HCT116 (cell line): ENCODE data around the gene LRP1B. TPM values are rescaled to one million over a fixed set of nuclear protein-coding genes. Genes with fewer than 3 reads are reported as not detected.

ENCODE experiments used
- ATAC-seq: fragments of 200-7000 bp; cut with Tn5 transposase; 2 replicates; pipeline ENCODE4 v1.9.1; 2020; ENCODE audit warnings: mild to moderate bottlenecking, moderate library complexity
- BruUV-seq: library from RNA; stranded (reverse); fragments of 400-500 nt; replicated peaks from 2 replicates; lab custom pipeline; 2021; lab: Mats Ljungman, UMichigan
- CTCF ChIA-PET: fragments of 300-600 bp; sonication (Branson Sonifier 250); formaldehyde crosslinking; loops from one replicate; lab custom pipeline; 2021; ENCODE audit warnings: antibody characterized with exemption; lab: Charles Lee
- POLR2A ChIA-PET: fragments of 300-600, 350-600 bp; sonication (Branson Sonifier 250); formaldehyde crosslinking; loops from one replicate; lab custom pipeline; 2021; ENCODE audit warnings: antibody characterized with exemption; lab: Charles Lee
- RAD21 ChIA-PET, 2 experiments: fragments of 300-600 bp; sonication (Branson Sonifier 250); formaldehyde crosslinking; loops; one replicate each; lab custom pipeline; 2023; ENCODE audit warnings: low total read pairs in 2 of 2; ENCODE audit not compliant: uncharacterized antibody in 2 of 2, unreplicated experiment in 2 of 2, low non-redundant PET in 1 of 2; lab: Charles Lee
- DNase-seq: peaks from one replicate; pipeline ENCODE4 v3.0.0-alpha.2; 2010; ENCODE audit warnings: low read depth, low spot score
- H2AFZ ChIP-seq: fragments of 200-600 bp; shearing (Covaris generic), sonication (generic); 2 replicates; pipeline ENCODE4 v1.6.1; 2017; ENCODE audit warnings: low read depth, mixed run types, mixed read lengths, antibody characterized with exemption, low read length; ENCODE audit not compliant: poor library complexity, severe bottlenecking
- H3K27ac ChIP-seq: 2 replicates; pipeline ENCODE4 v1.5.1; 2012; ENCODE audit warnings: low read depth, low read length
- H3K27me3 ChIP-seq: fragments of 200-600 bp; sonication (generic); 2 replicates; pipeline ENCODE4 v1.6.1; 2016; ENCODE audit warnings: mixed run types, low read length, mixed read lengths; ENCODE audit not compliant: insufficient read depth
- H3K36me3 ChIP-seq, 2 experiments: fragments of 200-500 bp in 1 of 2; fragments of 200-600 bp in 1 of 2; sonication (Bioruptor generic) in 1 of 2; sonication (generic) in 1 of 2; 2 replicates each; pipeline versions ENCODE4 v1.5.1 to v1.6.1; 2014 to 2016; ENCODE audit warnings: low read length in 2 of 2, inconsistent platforms in 1 of 2, mixed read lengths in 1 of 2, mixed run types in 1 of 2; ENCODE audit not compliant: insufficient read depth in 2 of 2, control insufficient read depth in 1 of 2
- H3K4me1 ChIP-seq, 2 experiments: fragments of 200-600 bp in 1 of 2; sonication (generic) in 1 of 2; 2 replicates each; pipeline versions ENCODE4 v1.5.1 to v1.6.1; 2012 to 2017; ENCODE audit warnings: low read length in 2 of 2, inconsistent platforms in 1 of 2, mild to moderate bottlenecking in 1 of 2, mixed read lengths in 1 of 2, mixed run types in 1 of 2, moderate library complexity in 1 of 2; ENCODE audit not compliant: insufficient read depth in 2 of 2, control insufficient read depth in 1 of 2
- H3K4me2 ChIP-seq: fragments of 200-600 bp; sonication (generic); 2 replicates; pipeline ENCODE4 v1.6.1; 2017; ENCODE audit warnings: mixed run types, low read length, mixed read lengths
- H3K4me3 ChIP-seq, 2 experiments: fragments of 200-600 bp in 1 of 2; sonication (generic) in 1 of 2; replicated peaks in 1 of 2; 2 replicates each; pipeline ENCODE4 v1.5.1; 2011 to 2016; ENCODE audit warnings: low read length in 2 of 2, control low read depth in 1 of 2, low read depth in 1 of 2, mild to moderate bottlenecking in 1 of 2, mixed read lengths in 1 of 2, mixed run types in 1 of 2
- H3K79me2 ChIP-seq: fragments of 200-600 bp; sonication (generic); 2 replicates; pipeline ENCODE4 v1.6.1; 2017; ENCODE audit warnings: mild to moderate bottlenecking, mixed run types, low read length, moderate library complexity, mixed read lengths; ENCODE audit not compliant: insufficient read depth
- H3K9ac ChIP-seq: fragments of 200-600 bp; sonication (generic); 2 replicates; pipeline ENCODE4 v1.6.1; 2016; ENCODE audit warnings: low read length, mixed read lengths
- H3K9me2 ChIP-seq: fragments of 200-600 bp; sonication (generic), shearing (Covaris generic); 2 replicates; pipeline ENCODE4 v1.6.1; 2017; ENCODE audit warnings: mixed run types, mild to moderate bottlenecking, moderate library complexity; ENCODE audit not compliant: insufficient read depth
- H3K9me3 ChIP-seq, 2 experiments: fragments of 200-500 bp in 1 of 2; fragments of 200-600 bp in 1 of 2; sonication (Bioruptor generic) in 1 of 2; sonication (generic) in 1 of 2; 2 replicates each; pipeline ENCODE4 v1.6.1; 2014 to 2017; ENCODE audit warnings: low read length in 2 of 2, mixed read lengths in 2 of 2, inconsistent platforms in 1 of 2, low read depth in 1 of 2, mild to moderate bottlenecking in 1 of 2, mixed run types in 1 of 2, moderate library complexity in 1 of 2; ENCODE audit not compliant: control insufficient read depth in 1 of 2, insufficient read depth in 1 of 2
- H4K20me1 ChIP-seq: fragments of 200-600 bp; sonication (generic), shearing (Covaris generic); 2 replicates; pipeline ENCODE4 v1.6.1; 2017; ENCODE audit warnings: mixed run types, mild to moderate bottlenecking, moderate library complexity; ENCODE audit not compliant: insufficient read depth
- CBX3 ChIP-seq: IDR thresholded peaks from 2 replicates; pipeline ENCODE4 v1.6.1; 2012; ENCODE audit warnings: low read depth
- EGR1 ChIP-seq: IDR thresholded peaks from 2 replicates; pipeline ENCODE4 v1.6.1; 2012; ENCODE audit warnings: low read depth
- ELF1 ChIP-seq: IDR thresholded peaks from 2 replicates; pipeline ENCODE4 v1.6.1; 2012; ENCODE audit warnings: low read depth, borderline replicate concordance
- EZH2phosphoT487 ChIP-seq: fragments of 200-600 bp; IDR thresholded peaks from 2 replicates; pipeline ENCODE4 v1.6.1; 2018; ENCODE audit warnings: antibody characterized with exemption, borderline replicate concordance
- FOSL1 ChIP-seq: IDR thresholded peaks from 2 replicates; pipeline ENCODE4 v1.6.1; 2012; ENCODE audit warnings: low read depth
- JUND ChIP-seq: IDR thresholded peaks from 2 replicates; pipeline ENCODE4 v1.6.1; 2012
- POLR2A ChIP-seq: IDR thresholded peaks from 2 replicates; pipeline ENCODE4 v1.7.0; 2011; ENCODE audit warnings: borderline replicate concordance; ENCODE audit not compliant: insufficient read depth, insufficient read length; ENCODE audit errors: extremely low read depth
- POLR2AphosphoS5 ChIP-seq: IDR thresholded peaks from 2 replicates; pipeline ENCODE4 v1.6.1; 2011; ENCODE audit warnings: mild to moderate bottlenecking, low read depth, low read length, moderate library complexity
- SIN3A ChIP-seq: IDR thresholded peaks from 2 replicates; pipeline ENCODE4 v1.6.1; 2012; ENCODE audit warnings: low read depth
- SP1 ChIP-seq: IDR thresholded peaks from 2 replicates; pipeline ENCODE4 v1.6.1; 2012; ENCODE audit warnings: low read depth
- SRF ChIP-seq: IDR thresholded peaks from 2 replicates; pipeline ENCODE4 v1.6.1; 2012; ENCODE audit warnings: low read depth
- TCF7L2 ChIP-seq: IDR thresholded peaks from 2 replicates; pipeline ENCODE4 v1.7.0; 2011; ENCODE audit warnings: borderline replicate concordance, inconsistent platforms; ENCODE audit not compliant: insufficient read depth, insufficient read length; ENCODE audit errors: extremely low read depth
- YY1 ChIP-seq: IDR thresholded peaks from 2 replicates; pipeline ENCODE4 v1.6.1; 2011; ENCODE audit warnings: low read length, low read depth, moderate library complexity, mild to moderate bottlenecking; ENCODE audit not compliant: insufficient replicate concordance; ENCODE audit errors: extremely low read depth
- ZFX ChIP-seq: fragments of 450-650 bp; IDR thresholded peaks from 2 replicates; pipeline ENCODE4 v1.6.1; 2017
- ZNF274 ChIP-seq: fragments of 200-500 bp; sonication (Bioruptor generic); IDR thresholded peaks from 2 replicates; pipeline ENCODE4 v1.6.1; 2014; ENCODE audit warnings: mild to moderate bottlenecking, low read depth, low read length, inconsistent platforms
- intact Hi-C: fragments of 100-400 bp; cut with micrococcal nuclease; formaldehyde crosslinking; loops from 2 replicates; pipeline ENCODE4 v1.10.0; 2022
- total RNA-seq: library from RNA; stranded (reverse); gene quantifications from one replicate; pipeline ENCODE4 v1.2.1, GENCODE V29; 2021; ENCODE audit not compliant: unreplicated experiment
- TF ChIP-seq, protein P1 (sequence below), 3 experiments: fragments of 200-600 bp in 1 of 3; sonication (generic) in 1 of 3; IDR thresholded peaks in 2 of 3; conservative IDR thresholded peaks in 1 of 3; 2 replicates each; pipeline ENCODE4 v1.5.1; 2012 to 2017; ENCODE audit warnings: low read depth in 2 of 3, low read length in 2 of 3, antibody characterized with exemption in 1 of 3, borderline replicate concordance in 1 of 3, control low read depth in 1 of 3, mild to moderate bottlenecking in 1 of 3, mixed read lengths in 1 of 3, mixed run types in 1 of 3, moderate library complexity in 1 of 3; ENCODE audit not compliant: insufficient read depth in 1 of 3
- TF ChIP-seq, protein P2 (sequence below): IDR thresholded peaks from 2 replicates; pipeline ENCODE4 v1.6.1; 2011; ENCODE audit warnings: mild to moderate bottlenecking, low read length, moderate library complexity; ENCODE audit not compliant: insufficient replicate concordance; ENCODE audit errors: extremely low read depth
- TF ChIP-seq, protein P3 (sequence below): IDR thresholded peaks from 2 replicates; pipeline ENCODE4 v1.6.1; 2012
- TF ChIP-seq, protein P4 (sequence below): IDR thresholded peaks from 2 replicates; pipeline ENCODE4 v1.6.1; 2012

LRP1B gene
- total RNA-seq, 1 experiment from 2014 or later: 0.34 TPM

DNA sequence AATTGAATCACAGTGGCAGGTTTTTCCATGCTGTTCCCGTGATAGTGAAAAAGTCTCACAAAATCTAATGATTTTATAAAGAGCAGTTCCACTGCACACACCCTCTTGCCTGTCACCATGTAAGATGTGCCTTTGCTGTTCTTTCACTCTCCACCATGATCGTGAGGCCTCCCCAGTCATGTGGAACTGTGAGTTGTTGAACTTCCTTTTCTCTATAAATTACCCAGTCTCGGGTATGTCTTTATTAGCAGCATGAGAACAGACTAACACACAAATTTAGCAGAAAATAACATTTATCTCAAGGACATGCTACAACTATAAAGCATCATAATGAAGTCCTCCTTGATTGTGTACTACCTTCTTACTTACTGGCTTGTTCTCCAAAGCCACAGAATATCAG, 1526.0 kb downstream of the LRP1B start (continued):
- TF ChIP-seq, protein P1, sequence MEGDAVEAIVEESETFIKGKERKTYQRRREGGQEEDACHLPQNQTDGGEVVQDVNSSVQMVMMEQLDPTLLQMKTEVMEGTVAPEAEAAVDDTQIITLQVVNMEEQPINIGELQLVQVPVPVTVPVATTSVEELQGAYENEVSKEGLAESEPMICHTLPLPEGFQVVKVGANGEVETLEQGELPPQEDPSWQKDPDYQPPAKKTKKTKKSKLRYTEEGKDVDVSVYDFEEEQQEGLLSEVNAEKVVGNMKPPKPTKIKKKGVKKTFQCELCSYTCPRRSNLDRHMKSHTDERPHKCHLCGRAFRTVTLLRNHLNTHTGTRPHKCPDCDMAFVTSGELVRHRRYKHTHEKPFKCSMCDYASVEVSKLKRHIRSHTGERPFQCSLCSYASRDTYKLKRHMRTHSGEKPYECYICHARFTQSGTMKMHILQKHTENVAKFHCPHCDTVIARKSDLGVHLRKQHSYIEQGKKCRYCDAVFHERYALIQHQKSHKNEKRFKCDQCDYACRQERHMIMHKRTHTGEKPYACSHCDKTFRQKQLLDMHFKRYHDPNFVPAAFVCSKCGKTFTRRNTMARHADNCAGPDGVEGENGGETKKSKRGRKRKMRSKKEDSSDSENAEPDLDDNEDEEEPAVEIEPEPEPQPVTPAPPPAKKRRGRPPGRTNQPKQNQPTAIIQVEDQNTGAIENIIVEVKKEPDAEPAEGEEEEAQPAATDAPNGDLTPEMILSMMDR (IDR thresholded peaks at IDR 0.05 in 2 of 3, conservative IDR thresholded peaks at IDR 0.05 in 1 of 3; ENCODE audit: borderline replicate concordance in 1 of 3, insufficient read depth in 1 of 3, low read depth in 2 of 3, low read length in 2 of 3): no peak
- TF ChIP-seq YY1 (no peak), JUND (no peak), ELF1 (no peak), ZNF274 (no peak)

DNA sequence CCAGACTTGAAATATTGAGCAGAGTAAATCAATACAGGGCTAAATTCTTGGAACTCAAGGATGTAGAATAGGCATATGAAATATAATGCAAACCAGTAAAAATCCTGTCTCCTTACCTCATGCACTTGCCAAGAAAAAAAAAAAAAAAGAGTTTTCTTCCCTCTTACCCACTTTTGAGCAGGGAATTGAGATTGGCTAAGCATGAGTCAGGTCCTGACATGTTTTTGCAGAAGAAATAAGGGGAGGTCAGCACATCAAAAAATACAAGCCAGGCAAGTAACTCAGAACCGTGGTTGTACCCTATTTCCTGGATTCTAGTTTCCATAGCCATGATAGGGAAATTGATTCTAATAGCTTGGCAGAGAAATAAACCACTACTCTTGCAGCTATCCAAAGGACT, 1526.7 kb downstream of the LRP1B start:
- no peaks in the 10 kb centered on the region for H3K36me3 ChIP-seq
- BruUV-seq: no TSS peak
- RAD21 ChIA-PET: no interaction called here
- no peaks in the 10 kb centered on the region for H3K9me2 ChIP-seq
- no peak overlapping the region for H3K4me3 ChIP-seq
- no peak for TF ChIP-seq EGR1
- no peak for TF ChIP-seq SRF
- TF ChIP-seq FOSL1: no peak
- TF ChIP-seq TCF7L2: no peak
- TF ChIP-seq SIN3A: no peak
- no peak for TF ChIP-seq CBX3
- TF ChIP-seq EZH2phosphoT487: no peak
- no peak for TF ChIP-seq ZFX
- no peak for TF ChIP-seq ZNF274
- TF ChIP-seq SP1: no peak
- TF ChIP-seq, protein P2, sequence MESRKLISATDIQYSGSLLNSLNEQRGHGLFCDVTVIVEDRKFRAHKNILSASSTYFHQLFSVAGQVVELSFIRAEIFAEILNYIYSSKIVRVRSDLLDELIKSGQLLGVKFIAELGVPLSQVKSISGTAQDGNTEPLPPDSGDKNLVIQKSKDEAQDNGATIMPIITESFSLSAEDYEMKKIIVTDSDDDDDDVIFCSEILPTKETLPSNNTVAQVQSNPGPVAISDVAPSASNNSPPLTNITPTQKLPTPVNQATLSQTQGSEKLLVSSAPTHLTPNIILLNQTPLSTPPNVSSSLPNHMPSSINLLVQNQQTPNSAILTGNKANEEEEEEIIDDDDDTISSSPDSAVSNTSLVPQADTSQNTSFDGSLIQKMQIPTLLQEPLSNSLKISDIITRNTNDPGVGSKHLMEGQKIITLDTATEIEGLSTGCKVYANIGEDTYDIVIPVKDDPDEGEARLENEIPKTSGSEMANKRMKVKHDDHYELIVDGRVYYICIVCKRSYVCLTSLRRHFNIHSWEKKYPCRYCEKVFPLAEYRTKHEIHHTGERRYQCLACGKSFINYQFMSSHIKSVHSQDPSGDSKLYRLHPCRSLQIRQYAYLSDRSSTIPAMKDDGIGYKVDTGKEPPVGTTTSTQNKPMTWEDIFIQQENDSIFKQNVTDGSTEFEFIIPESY: no peak
- TF ChIP-seq, protein P3, sequence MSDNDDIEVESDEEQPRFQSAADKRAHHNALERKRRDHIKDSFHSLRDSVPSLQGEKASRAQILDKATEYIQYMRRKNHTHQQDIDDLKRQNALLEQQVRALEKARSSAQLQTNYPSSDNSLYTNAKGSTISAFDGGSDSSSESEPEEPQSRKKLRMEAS: no peak
- TF ChIP-seq POLR2AphosphoS5: no peak
- TF ChIP-seq, protein P1 (IDR thresholded peaks at IDR 0.05 in 2 of 3, conservative IDR thresholded peaks at IDR 0.05 in 1 of 3; ENCODE audit: borderline replicate concordance in 1 of 3, insufficient read depth in 1 of 3, low read depth in 2 of 3, low read length in 2 of 3): no peak
- TF ChIP-seq POLR2A: no peak
- TF ChIP-seq, protein P4, sequence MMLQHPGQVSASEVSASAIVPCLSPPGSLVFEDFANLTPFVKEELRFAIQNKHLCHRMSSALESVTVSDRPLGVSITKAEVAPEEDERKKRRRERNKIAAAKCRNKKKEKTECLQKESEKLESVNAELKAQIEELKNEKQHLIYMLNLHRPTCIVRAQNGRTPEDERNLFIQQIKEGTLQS: no peak
- TF ChIP-seq, all 23 proteins: peak for 0
- Histone ChIP-seq H3K27ac (no peak overlapping the region), H3K4me2 (no peak overlapping the region), H3K4me1 (no peaks in the 10 kb centered on the region), H2AFZ (no peak overlapping the region), H4K20me1 (no peaks in the 10 kb centered on the region), H3K79me2 (no peaks in the 10 kb centered on the region), H3K9me3 (no peaks in the 10 kb centered on the region), H3K27me3 (no peaks in the 10 kb centered on the region), H3K9ac (no peak overlapping the region)
- DNase-seq (no peak), ATAC-seq (no peak)
- intact Hi-C loops: no loop called here
- ChIA-PET CTCF (no interaction called here), POLR2A (no interaction called here)
